Measurements from ENCODE around the gene FAM13B. TPM values are rescaled to one million over a fixed set of nuclear protein-coding genes. Genes with fewer than 3 reads are reported as not detected.

Gene FAM13B
- total RNA-seq, 1 donor from 2014 or later: 49.1 TPM

DNA sequence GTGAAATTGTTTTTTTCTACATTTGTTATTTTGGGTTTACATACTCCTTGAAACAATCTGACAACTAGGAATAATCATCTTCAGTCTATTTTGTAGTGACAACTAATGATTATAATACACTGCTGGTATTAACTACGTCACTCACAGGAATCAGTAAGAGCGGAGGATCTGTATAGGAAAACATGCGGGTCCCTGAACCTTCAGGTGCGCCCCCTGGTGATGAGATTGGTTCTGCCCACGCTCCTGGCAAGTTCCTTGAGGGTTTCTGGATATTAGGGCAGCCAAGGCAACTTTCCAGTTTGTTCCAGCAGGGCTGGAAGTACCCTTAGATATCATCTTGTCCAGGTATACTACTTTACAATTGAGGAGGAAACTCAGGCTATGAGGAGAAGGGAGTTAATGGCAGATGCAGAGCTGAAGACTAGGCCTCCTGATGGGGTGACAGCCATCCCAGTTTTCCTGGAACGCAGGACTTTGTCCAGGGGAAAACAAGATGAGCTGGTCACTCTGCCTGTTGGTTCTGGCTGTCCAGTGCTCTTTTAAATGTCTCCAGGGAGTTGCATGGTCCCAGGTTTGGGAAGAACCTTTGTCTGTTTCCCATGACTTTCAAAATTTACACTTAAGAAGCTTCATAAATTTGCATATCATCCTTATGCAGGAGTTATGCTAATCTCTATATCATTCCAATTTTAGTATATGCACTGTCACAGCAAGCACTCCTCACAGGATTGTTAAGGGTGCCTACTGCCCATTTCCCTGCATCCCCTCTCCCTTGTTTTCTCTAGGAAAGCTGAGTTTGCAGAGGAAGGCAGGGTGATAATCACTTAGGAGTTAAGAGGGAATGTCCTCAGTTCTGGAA lies 36.1 kb upstream of the FAM13B start:
- no peak overlapping the region for H3K4me3 Mint-ChIP-seq
- DNase-seq (ENCODE audit: low read depth, low spot score): peak; percentile 76
- H3K27me3 Mint-ChIP-seq (ENCODE audit: low read depth): no peaks in the 10 kb centered on the region
- H3K36me3 Mint-ChIP-seq (ENCODE audit: low read depth): peaks cover 2% of the 10 kb centered on the region
- no peak overlapping the region for H3K27ac Mint-ChIP-seq (ENCODE audit: unreplicated experiment)
- H3K9me3 Mint-ChIP-seq: no peaks in the 10 kb centered on the region
- TF ChIP-seq, protein P1, sequence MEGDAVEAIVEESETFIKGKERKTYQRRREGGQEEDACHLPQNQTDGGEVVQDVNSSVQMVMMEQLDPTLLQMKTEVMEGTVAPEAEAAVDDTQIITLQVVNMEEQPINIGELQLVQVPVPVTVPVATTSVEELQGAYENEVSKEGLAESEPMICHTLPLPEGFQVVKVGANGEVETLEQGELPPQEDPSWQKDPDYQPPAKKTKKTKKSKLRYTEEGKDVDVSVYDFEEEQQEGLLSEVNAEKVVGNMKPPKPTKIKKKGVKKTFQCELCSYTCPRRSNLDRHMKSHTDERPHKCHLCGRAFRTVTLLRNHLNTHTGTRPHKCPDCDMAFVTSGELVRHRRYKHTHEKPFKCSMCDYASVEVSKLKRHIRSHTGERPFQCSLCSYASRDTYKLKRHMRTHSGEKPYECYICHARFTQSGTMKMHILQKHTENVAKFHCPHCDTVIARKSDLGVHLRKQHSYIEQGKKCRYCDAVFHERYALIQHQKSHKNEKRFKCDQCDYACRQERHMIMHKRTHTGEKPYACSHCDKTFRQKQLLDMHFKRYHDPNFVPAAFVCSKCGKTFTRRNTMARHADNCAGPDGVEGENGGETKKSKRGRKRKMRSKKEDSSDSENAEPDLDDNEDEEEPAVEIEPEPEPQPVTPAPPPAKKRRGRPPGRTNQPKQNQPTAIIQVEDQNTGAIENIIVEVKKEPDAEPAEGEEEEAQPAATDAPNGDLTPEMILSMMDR (conservative IDR thresholded peaks at IDR 0.05): peak; percentile 79
- peaks cover 8% of the 10 kb centered on the region for H3K4me1 Mint-ChIP-seq

DNA sequence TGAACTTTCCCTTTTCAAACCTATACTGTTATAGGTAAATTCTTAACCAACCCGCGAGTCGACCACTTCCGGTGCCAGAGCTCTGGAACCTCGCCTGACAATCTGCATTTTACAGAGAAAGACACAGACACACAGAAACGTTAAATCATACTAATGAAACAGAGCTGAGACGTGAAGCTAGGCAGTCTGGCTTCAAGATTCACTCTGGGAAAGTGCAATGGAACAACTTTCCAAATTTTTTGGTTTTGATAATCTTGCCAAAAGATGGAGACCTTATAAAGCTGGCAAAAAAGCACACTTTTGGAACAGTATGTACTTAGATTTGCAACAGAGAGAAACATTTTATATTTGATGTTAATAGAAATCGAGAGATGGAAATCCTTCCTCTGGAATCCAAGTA lies 35.1 kb upstream of the FAM13B start:
- no peaks in the 10 kb centered on the region for H3K27me3 Mint-ChIP-seq (ENCODE audit: low read depth)
- TF ChIP-seq, protein P1 (conservative IDR thresholded peaks at IDR 0.05): no peak
- no peak overlapping the region for H3K27ac Mint-ChIP-seq (ENCODE audit: unreplicated experiment)
- H3K4me1 Mint-ChIP-seq: peaks cover 8% of the 10 kb centered on the region
- H3K36me3 Mint-ChIP-seq (ENCODE audit: low read depth): peaks cover 2% of the 10 kb centered on the region
- H3K4me3 Mint-ChIP-seq: no peak overlapping the region
- DNase-seq (ENCODE audit: low read depth, low spot score): no peak
- no peaks in the 10 kb centered on the region for H3K9me3 Mint-ChIP-seq

DNA sequence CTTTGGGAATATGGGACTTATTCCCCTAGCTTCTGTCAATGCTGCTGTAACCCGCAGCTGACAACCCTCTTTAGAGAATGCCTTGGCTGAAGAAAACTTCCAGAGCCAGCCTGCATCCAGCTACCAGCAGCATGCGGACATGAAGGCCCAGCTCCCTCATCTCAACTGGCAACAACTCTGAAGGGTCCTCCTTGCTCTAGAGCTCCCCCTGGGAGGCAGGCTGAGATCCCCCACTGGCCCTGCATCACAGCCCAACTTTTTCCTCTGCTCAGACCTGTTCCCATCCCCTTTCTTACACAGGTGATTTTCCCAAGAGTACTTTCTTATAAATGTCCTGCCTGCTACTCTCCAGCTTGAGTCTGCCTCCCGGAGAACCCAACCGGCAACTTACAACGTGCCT lies 32.2 kb upstream of the FAM13B start:
- no peak for DNase-seq (ENCODE audit: low read depth, low spot score)
- Mint-ChIP-seq H3K27me3 (ENCODE audit: low read depth) (no peaks in the 10 kb centered on the region), H3K36me3 (ENCODE audit: low read depth) (peaks cover 2% of the 10 kb centered on the region), H3K9me3 (no peaks in the 10 kb centered on the region), H3K27ac (ENCODE audit: unreplicated experiment) (no peak overlapping the region), H3K4me3 (no peak overlapping the region), H3K4me1 (peaks cover 5% of the 10 kb centered on the region)
- TF ChIP-seq, protein P1 (conservative IDR thresholded peaks at IDR 0.05): peak; percentile 41

GRCh38 chr5:138064526-138064925 lies 31.6 kb upstream of the FAM13B start:
- Mint-ChIP-seq H3K27ac (ENCODE audit: unreplicated experiment) (no peak overlapping the region), H3K27me3 (ENCODE audit: low read depth) (no peaks in the 10 kb centered on the region), H3K36me3 (ENCODE audit: low read depth) (no peaks in the 10 kb centered on the region), H3K4me3 (no peak overlapping the region), H3K9me3 (no peaks in the 10 kb centered on the region), H3K4me1 (peaks cover 5% of the 10 kb centered on the region)
- TF ChIP-seq, protein P1 (conservative IDR thresholded peaks at IDR 0.05): no peak
- DNase-seq (ENCODE audit: low read depth, low spot score): no peak

- peak overlapping the region; percentile 96 for H3K27ac Mint-ChIP-seq (ENCODE audit: unreplicated experiment)
- H3K4me1 Mint-ChIP-seq: peaks cover 23% of the 10 kb centered on the region
- peak; percentile 34 for DNase-seq (ENCODE audit: low read depth, low spot score)
- H3K4me3 Mint-ChIP-seq: peak overlapping the region; percentile 86
- no peaks in the 10 kb centered on the region for H3K36me3 Mint-ChIP-seq (ENCODE audit: low read depth)
- TF ChIP-seq, protein P1 (conservative IDR thresholded peaks at IDR 0.05): no peak
- H3K9me3 Mint-ChIP-seq: no peaks in the 10 kb centered on the region
- no peaks in the 10 kb centered on the region for H3K27me3 Mint-ChIP-seq (ENCODE audit: low read depth)
These were observed 22.1 kb upstream of the FAM13B start for GRCh38 chr5:138054847-138055558.
